ENCODE data around the gene SYT5.
A peak's percentile ranks its signal among the peaks of the same experiment; 100 is the strongest.
"Not testable (repeated sequence)": the region's sequence is repeated elsewhere in the genome, so short reads cannot be mapped to it uniquely, and the experiment has no call there.

SYT5 gene

DNA sequence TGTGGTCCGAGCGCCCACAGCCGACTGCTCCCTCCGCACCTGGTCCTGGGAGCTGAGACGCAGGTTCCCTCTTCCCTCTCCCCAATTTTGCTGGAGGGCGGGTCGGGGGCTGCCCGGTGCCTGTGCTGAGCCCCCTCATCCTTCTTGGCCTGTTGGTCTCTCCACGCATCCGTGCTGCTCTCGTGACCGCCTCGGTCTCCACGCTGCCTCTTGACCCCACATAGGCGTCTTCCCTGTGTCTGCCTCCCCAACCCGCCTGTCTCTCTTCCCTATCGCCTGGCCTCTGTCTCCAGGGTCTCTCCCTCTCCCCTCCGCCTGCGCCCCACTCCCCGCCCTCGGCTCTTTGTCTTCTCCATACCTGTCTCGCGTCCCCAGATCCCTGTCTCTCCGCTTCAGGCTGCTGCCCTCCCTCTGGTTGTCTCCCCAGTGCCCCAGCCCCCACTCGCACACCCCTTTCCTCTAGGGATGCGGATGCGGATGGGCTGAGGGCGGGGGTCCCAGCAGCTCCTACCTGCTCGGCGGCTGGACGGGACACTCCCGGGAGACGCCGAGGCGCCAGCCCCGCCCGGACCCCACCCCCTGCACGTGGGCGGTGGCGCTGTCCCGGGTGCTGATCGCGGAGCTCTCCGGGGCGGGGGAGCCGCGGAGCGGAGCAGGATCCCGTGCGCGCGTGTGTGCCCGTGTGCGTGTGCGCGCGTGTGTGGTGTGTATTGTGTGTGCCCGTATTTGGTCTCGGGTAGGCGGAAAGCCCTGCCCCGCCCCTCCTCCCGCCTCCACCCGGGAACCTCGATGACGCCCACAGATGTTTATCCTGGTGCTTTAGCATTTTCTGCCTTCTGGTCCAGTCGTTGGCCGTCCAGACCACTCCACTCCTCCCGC is at the start of gene SYT5:
Gene SYT5, minus strand, starts transcription at position 684 of the 879 bp plus-strand sequence. CDS start 1,248 bp downstream, outside the sequence.
- DNase-seq, result peak; percentile 48

DNA sequence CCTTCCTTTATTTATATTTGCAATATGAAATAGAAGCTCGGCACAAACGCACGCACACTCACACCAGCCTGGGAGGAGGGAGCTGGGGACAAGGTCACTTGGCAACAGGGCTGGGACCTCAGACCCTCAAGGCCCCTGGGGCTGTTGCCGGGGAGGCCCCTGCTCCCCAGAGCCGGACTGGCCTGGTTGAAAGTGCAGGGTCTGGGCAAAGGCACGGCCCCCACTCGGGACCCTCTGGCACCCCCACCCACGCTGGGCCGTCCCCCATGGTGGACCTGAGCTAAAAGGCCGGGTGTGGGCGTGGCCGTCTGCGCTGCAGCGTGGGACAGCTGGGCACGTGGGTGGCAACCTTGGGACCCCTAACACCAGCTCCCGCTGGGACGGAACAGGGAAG is 49.7 kb upstream of the SYT5 start:
- DNase-seq, result no peak

DNA sequence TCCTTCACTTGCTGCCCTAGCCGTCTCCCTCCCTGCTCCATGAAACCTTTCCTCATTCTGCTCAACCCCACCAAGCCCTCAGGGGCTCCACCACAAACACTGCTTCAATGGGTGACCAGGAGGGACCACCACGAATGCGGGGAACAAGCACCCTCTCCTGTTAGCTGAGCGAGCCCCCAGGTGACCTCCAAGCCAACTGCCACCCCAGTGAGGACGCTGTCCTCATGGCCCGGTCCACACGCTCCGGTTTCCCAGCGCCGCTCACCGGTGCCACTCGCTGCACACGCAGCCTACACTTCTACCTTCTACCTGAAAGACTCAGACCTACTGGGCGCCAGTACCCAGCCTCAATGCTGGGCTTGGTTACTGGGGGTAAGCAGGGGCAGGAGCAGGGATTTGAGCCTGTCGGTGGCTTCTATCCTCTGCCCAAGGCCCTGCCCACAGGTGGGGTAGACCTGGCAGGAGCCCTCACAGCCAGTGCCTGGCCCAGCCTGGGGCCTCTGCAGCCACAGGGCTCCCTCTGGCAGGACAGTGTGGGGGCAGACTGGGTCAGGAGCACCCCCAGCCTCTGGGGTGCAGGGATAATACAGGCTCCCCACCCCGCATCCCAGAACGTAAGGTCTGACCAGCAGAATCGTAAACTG is 49.2 kb upstream of the SYT5 start:
- DNase-seq, result no peak

DNA sequence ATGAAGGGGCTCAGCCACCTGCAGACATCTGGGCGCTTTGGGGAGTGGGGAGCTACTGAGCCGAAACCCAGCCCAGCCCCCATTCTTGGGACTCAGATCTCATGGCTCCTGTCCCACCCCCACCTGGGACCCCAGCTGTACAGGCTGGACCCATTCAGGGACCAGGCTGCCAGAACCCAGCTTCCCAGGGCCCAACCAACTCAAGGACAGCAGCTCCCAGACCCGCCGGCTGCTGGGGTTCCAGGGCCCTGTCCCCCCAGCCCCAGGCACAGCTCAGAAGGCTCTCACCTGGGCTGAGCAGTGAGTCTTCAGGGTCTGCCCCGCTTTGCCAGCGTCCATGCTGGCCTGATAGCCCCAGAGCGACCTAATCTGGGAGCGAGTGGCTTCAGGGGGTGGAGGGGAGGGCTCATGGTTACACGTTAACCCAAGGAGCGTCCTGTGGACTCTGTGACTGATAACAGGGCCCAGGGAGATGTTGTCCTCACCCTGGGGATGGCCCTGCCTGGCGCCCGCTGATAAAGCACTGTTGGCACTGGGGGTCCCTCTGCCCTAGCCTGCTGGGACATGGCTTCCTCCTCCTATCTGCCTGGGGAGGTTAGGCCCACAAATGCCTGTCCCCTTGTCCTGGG is 48.4 kb upstream of the SYT5 start, which contains the start of gene TMEM86B:
Gene TMEM86B, minus strand, starts transcription at position 361 of the 629 bp plus-strand sequence. Its CDS starts 22 bp downstream, at position 339.
- DNase-seq, result no peak

DNA sequence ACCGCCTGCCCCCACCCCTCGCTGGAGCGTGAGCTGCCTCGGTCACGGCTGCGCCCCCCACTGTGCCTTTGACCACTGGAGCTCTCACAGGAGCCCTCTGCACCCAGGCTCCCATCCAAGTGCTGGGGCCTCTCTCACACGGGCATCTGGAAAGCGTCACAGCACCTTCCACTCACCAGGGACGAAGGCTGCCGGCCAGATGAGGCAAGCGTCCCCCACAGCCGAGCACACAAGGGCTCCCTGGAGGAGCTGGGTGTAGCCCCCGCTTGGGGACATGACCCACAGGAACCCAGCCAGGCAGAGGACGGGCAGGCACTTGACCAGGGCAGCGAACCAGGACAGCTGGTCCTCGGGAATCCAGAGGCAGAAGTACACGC is 47.9 kb upstream of the SYT5 start:
- no peak for DNase-seq

DNA sequence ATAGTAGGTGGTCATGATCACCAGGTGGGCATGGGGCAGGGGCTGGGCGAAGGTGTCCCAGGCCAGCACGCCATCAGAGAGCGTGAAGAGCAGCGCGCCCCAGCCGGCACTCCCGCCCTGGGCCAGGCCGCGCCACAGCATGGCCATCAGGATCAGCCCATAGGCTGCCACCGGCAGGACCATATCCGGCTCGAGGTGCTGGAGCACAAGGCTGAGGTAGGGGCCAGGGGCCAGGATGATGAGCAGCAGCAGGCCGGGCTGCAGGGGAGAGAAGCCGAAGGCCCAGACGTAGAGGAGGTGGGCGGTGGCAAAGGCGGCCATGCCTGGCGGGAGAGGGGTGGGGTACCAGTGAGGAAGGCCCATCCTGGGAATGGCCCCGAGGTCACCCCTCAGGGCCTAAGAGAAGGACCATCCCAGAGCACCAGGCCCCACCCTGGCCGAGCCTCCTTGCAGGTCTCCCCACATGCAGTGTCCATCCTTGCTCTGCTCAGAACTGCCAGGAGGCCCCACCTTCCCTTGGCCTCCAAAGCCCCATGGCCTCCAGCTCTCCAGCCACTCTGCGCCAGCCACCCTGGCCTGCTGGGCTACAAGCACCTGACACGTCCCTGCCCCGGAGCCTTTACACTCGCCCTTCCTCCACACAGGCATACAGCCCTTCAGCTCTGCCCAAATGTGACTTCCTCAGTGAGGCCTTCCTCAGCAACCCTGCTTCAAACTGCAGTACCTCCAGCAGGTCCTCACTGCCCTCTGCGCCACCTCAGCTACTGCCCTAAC is 47.3 kb upstream of the SYT5 start:
- DNase-seq, result no peak

DNA sequence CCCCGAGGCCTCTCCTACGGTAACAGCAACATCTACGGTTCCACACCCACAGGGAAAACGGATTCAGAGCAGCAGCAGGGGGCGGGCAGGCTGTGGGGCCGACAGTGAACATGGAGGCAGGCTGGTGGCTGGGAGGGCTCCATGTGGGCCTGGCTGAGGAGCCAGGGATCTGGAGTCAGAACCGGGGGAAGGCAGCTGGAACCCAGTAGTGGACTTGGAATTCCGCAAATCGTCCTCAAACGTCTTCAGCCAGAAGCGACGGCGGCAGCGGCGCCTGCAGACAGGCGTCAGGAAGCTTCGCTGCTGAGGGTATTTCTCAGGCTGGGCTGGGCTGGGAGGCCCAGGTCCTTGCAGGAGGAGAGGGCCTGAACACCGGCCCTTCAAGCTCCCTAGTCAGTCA is 46.7 kb upstream of the SYT5 start:
- DNase-seq, result no peak

DNA sequence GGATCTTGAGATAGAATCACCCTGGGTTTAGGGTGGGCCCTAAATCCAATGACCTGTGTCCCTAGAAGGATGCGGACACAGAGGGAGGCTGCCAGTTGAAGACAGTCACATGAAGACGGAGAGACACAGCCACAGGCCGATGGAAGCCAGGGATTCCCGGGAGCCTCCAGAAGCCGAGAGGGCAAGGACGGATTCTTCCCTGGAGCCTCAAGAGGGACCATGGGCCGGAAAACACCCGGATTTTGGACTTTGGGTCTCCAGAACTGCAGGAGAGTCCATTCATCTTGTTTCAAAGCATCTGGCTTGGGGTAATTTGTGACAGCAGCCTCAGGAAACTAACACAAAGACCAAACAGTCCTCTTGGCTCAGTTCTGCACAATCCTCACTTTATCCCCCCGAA is 46.2 kb upstream of the SYT5 start:
- DNase-seq, result no peak

DNA sequence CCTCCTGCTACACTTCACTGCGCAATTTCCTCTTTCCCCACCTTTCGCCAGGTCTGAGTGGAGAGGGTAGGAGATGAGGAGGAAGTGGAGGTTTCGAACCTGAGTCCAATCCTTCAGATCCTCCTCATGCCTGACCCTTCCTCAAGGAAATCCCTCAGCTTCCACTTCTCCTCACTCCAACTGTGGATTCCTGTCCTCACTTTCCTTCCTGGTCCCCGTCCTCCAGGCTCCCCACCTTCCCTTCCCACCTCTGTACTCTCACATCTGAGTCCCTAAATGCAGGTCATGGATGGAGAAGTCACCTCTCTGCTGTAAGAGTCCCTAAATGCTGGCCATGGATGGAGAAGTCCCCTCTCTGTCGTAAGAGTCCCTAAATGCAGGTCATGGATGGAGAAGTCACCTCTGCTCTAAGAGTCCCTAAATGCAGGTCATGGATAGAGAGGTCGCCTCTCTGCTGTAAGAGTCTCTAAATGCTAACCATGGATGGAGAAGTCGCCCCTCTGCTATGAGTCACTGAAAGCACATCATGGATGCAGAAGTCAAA is 45.4 kb upstream of the SYT5 start:
- no peak for DNase-seq

DNA sequence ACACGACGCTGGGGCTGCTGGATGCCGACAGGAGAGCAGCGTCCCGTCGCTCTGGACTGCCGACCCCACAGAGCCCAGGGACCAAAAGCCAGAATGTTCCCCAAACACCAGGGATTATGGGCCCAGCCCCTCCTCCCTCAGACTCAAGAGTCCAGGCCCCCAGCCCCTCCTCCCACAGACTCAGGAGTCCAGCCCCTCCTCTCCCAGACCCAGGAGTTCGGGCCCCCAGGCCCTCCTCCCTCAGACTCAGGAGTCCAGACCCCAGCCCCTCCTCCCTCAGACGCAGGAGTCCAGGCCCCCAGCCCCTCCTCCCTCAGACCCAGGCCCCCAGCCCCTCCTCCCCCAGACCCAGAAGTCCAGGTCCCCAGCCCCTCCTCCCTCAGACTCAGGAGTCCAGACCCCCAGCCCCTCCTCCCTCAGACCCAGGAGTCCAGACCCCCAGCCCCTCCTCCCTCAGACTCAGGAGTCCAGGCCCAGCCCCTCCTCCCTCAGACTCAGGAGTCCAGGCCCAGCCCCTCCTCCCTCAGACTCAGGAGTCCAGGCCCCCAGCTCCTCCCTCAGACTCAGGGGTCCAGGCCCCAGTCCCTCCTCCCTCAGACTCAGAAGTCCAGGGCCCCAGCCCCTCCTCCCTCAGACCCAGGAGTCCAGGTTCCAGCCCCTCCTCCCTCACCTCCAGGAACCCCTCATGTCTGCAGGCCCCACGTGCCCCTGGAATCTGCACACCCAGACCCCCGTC is 44.8 kb upstream of the SYT5 start:
- not testable (repeated sequence) for DNase-seq

DNA sequence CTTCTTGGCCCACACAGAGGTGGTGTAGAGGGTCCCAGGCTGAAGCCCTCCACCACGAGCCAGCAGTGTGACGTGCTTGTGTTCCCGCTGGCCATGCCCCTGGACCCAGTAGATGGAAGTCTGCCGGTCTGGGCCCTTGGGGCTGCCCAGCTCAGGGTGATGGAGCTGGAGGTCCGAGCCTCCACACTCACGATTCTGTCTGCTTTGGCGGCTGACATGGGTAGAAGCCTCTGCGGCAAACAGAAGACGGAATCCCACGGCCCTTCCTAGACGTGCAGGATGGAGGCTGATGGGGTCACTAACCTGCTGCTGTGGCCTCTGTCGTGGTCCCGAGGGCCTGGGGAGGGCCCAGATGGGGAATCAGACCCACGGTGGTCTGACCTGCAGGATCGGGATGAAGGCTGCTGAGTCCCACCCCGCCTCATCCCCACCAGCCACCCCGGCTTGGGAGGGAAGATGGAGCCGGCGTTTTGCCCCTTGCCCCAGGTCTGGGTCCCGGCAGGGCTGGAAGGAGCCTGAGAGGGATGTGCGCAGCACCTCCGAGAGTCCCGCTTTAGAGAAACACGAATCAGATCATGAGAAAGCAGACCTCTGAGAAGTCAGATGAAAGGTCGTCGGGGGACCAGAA is 44.1 kb upstream of the SYT5 start:
- no peak for DNase-seq

DNA sequence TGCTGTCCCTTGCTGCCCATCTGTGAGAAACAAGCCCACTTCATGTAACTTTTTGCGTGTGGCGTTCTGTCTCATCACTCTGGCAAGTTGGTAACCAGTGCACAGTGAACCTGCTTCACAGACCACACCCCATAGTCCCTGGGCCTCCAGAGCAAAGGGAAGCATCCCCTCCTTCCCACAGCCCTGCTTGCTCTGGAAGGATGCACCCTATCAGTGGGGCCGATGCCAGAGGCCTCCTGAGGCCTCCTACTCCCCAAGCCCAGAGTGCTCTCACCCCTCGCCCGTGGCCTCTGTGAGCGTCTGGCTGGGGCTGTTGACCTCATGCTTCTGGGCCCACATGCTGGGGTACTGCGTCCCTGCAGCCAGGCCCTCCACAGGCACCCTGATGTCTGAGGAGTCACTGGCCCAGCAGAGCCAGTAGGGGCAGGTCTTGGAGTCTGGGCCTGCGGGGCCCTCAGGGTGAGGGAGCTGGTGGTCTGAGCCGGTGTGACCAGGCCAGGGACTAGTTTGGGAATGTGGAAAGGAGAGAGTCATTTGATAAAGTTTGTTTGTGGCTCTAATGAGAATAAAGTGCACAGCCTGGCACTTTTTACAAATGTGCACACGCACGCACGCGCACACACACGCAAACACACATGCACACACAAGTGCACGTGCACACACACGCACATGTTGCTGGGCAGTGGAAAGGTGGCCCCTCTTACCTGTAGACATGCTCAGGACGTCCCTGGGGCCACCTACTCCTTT is 43.4 kb upstream of the SYT5 start:
- no peak for DNase-seq

DNA sequence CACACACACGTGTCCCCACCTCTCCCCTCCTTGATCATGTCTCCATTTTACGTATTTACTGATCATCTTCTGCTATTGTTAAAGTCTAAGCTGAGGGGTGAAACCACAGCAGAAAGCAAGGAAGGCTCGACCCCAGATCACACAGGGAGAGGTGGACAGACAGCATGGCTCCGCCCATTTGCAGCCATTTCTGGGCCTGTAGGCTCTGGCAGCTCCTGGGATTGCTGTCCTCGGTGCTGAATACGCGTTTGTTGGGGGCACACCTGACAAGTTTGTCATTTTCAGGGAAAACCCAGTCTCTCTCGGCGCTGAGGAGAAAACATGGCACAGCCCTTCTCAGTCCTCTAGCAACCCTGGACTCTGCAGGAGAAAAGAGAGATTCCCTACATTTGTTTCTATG is 40.4 kb upstream of the SYT5 start:
- no peak for DNase-seq

DNA sequence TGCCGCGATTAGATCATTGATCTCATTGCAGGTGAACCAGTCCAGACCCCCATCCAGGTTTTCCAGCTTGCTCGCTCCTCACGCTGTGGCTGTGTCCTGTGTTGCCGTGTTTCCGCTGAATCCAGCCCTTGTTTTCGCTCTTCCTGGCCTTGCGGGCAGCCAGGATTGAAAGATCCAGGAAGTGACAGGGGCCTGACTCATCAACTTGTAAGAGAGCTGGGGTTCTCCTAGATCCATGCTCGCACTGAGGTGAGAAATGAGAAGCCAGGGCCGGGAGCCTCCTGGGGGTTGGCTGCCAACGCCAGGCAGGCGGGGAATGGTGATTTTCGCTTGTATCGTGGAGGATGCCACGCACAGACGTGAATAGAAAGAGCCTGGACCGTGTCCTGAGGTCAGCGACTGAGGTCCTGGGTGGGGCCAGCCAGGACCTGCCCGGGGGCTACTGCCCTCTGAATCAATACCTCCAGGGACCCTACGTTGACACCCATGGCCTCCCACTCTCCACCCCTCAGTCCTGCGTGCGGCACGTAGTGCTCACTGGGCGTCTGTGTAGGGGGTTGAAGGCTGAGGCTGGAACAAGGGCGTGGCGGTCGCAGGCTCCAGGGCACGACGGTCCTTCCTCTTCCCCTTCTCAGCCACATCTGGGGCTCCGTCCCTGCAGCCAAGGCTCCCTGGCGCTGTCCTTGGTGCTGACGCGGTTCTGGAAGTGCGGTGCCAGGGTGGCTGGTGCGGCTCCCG is 36.5 kb upstream of the SYT5 start:
- peak; percentile 5 for DNase-seq

DNA sequence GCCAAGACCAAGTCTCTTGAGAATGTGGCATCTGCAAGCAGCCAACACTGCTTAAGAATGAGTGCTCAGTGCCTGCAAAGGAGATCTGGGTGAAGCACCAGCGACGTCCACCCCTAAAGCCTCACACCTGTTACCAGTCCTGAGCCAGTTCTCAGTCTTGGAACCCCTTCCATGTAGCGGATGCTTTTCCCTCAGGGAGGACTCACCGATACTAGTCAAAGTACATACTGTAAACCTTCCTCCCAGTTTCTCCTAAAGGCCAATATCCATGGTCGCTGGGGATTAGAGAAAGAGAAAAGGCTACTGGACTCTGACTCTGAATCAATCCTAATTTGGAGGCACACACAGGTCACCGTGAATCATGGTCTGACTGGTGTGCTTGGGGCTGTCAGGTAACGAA is 33.5 kb upstream of the SYT5 start:
- no peak for DNase-seq

DNA sequence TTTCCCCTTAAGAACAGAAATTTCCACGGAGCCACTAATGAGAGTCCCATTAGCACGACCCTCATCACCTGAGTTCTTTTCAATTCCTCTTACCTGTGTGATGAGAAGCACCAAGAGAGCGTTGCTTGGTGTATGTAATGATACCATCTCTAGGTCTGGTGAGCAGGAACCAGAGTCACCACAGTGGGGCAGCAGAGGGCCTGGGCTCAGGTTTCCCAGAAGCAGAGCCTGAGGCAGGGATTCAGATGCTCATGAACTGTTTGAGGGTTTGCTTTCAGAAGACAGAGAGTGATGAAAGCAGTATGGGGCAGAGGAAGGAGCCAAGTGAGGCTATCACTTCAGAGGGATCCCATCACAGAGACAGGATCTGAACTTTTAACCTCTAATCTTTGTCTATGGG is 32.4 kb upstream of the SYT5 start:
- peak; percentile 9 for DNase-seq

DNA sequence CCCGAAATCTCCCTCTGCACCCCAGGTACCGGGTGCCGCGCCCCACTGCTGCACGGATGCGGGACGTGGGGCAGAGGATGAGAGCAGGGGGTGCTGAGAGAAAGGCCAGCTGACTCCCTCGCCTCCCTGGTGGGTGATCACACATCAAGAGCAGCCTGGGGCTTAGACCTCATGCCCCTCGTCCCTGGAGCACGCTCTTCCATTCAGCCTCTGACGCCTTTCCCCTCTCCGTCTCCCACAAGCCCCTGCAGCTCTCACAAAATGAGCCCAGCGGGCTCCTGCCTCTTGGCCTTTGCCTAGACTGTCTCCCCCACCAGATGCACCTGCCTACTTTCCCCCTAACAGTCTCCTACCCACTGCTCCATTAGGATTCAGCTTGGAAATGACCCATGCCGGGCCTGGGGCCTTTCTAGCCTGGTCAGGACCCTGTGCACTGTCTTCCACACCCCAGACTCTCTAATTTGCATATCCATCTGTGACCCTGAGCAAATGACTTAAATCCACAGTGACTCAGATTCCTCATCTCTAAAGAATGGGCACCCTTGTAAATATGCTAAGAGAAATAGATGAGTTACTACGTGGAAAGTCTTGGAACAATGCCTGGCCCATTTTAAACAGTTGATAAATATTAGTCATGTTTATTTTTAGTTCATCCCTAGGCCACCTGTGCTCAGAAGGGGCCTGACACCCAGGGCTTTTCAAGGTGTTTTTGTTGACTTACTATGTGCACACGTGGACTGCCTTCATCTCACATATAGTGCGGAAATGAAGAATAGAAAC is 29.8 kb upstream of the SYT5 start:
- DNase-seq, result no peak

DNA sequence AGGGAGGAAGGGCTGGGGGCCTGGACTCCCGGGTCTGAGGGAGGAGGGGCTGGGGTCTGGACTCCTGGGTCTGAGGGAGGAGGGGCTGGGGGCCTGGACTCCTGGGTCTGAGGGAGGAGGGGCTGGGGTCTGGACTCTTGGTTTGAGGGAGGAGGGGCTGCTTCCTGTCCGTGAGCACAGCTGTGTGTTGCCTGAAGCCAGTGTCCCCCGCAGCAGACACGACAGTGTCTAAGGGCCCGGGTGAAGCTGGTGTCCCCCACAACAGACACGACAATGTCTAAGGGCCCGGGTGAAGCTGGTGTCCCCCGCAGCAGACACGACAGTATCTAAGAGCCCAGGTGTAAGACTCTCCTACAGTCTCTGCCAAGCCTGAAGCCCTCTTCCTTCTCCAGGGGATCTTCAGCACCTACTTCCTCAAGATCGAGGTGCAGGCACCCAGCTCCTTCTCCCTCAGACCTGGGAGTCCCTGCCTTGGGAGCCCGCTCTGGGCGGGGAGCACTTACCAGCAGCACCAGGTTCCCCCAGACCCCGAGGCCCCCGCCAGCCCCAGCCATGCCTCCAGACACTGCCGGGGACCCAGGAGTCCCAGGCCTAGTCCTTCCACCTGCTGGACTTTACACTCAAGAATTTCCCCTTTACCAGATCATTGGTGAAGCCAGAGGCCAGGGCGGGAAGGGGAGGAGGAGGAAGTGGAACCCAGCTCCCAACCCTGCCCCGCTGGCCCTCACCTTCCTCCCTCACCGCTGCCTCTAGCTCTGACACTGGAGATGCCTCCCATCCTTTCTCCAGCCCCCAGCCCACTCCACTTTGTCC is 29.0 kb upstream of the SYT5 start, which contains the start of gene PTPRH:
Gene PTPRH, minus strand, starts transcription at position 622 of the 813 bp plus-strand sequence. Its CDS starts 68 bp downstream, at position 554.
- no peak for DNase-seq
